ENCODE results near the gene SYT7.

Gene SYT7

GRCh38 chr11:61552108-61552635 is 28.7 kb downstream of the SYT7 start:
- DNase-seq: no peak

- DNase-seq: no peak
These were observed 29.2 kb downstream of the SYT7 start for GRCh38 chr11:61551634-61552033.

GRCh38 chr11:61550665-61551227 is 30.1 kb downstream of the SYT7 start:
- DNase-seq: no peak

- no peak for DNase-seq
These were observed 31.0 kb downstream of the SYT7 start for GRCh38 chr11:61549662-61550568.

GRCh38 chr11:61549177-61549576 is 31.7 kb downstream of the SYT7 start:
- DNase-seq: no peak

GRCh38 chr11:61547246-61547645 is 33.6 kb downstream of the SYT7 start:
- no peak for DNase-seq

GRCh38 chr11:61546663-61547062 is 34.2 kb downstream of the SYT7 start:
- DNase-seq: no peak

GRCh38 chr11:61545921-61546320 is 35.0 kb downstream of the SYT7 start:
- no peak for DNase-seq

- no peak for DNase-seq
These were observed 35.5 kb downstream of the SYT7 start for GRCh38 chr11:61545341-61545740.

GRCh38 chr11:61544466-61544865 is 36.4 kb downstream of the SYT7 start:
- DNase-seq: no peak

- no peak for DNase-seq
These were observed 37.1 kb downstream of the SYT7 start for GRCh38 chr11:61543606-61544306.

GRCh38 chr11:61542705-61543104 is 38.2 kb downstream of the SYT7 start:
- no peak for DNase-seq

GRCh38 chr11:61542024-61542461 is 38.8 kb downstream of the SYT7 start:
- DNase-seq: no peak

GRCh38 chr11:61541598-61541997 is 39.3 kb downstream of the SYT7 start:
- DNase-seq: no peak

GRCh38 chr11:61540528-61540927 is 40.3 kb downstream of the SYT7 start:
- no peak for DNase-seq

GRCh38 chr11:61539831-61540357 is 41.0 kb downstream of the SYT7 start:
- no peak for DNase-seq

- no peak for DNase-seq
These were observed 41.9 kb downstream of the SYT7 start for GRCh38 chr11:61539006-61539405.

- no peak for DNase-seq
These were observed 42.3 kb downstream of the SYT7 start for GRCh38 chr11:61538636-61538961.

GRCh38 chr11:61537326-61537725 is 43.5 kb downstream of the SYT7 start:
- DNase-seq: no peak

- no peak for DNase-seq
These were observed 44.1 kb downstream of the SYT7 start for GRCh38 chr11:61536676-61537270.

- no peak for DNase-seq
These were observed 44.7 kb downstream of the SYT7 start for GRCh38 chr11:61535998-61536675.

All from activated naive CD4-positive, alpha-beta T cell treated with Interleukin-2 at 50 U/mL for 16 hours (primary cell).